GM23248 (cell line): ENCODE measurements around the gene ARPC5L. TPM values are rescaled to one million over a fixed set of nuclear protein-coding genes. Genes with fewer than 3 reads are reported as not detected.
A peak's percentile ranks its signal among the peaks of the same experiment; 100 is the strongest.

Source experiments
- DNase-seq: peaks from one replicate; pipeline ENCODE4 v3.0.0-alpha.2; 2015
- H2AFZ ChIP-seq: fragments of 200-600 bp; sonication (generic); 2 replicates; pipeline ENCODE4 v1.6.1; 2016; ENCODE audit warnings: antibody characterized with exemption
- H3F3A ChIP-seq: fragments of 200-600 bp; sonication (generic); 2 replicates; pipeline ENCODE4 v1.6.1; 2016; ENCODE audit warnings: mild to moderate bottlenecking, antibody characterized with exemption, mixed run types; ENCODE audit not compliant: insufficient read depth
- H3K27ac ChIP-seq: fragments of 200-600 bp; sonication (generic); 2 replicates; pipeline ENCODE4 v1.5.1; 2016; ENCODE audit warnings: mild to moderate bottlenecking
- H3K27me3 ChIP-seq: fragments of 200-600 bp; sonication (generic); replicated peaks from 2 replicates; pipeline ENCODE4 v1.6.1; 2016; ENCODE audit warnings: mild to moderate bottlenecking; ENCODE audit not compliant: insufficient read depth
- H3K36me3 ChIP-seq: fragments of 200-600 bp; sonication (generic); 2 replicates; pipeline ENCODE4 v1.6.1; 2016; ENCODE audit warnings: low read depth, mild to moderate bottlenecking
- H3K4me1 ChIP-seq: fragments of 200-600 bp; sonication (generic); 2 replicates; pipeline ENCODE4 v1.6.1; 2016; ENCODE audit warnings: mild to moderate bottlenecking; ENCODE audit not compliant: insufficient read depth
- H3K4me2 ChIP-seq: fragments of 200-600 bp; sonication (generic); one replicate; pipeline ENCODE4 v1.6.1; 2016; ENCODE audit warnings: mild to moderate bottlenecking; ENCODE audit not compliant: unreplicated experiment
- H3K4me3 ChIP-seq: fragments of 200-600 bp; sonication (generic); 2 replicates; pipeline ENCODE4 v1.5.1; 2016; ENCODE audit warnings: mild to moderate bottlenecking
- H3K79me2 ChIP-seq: fragments of 200-600 bp; sonication (generic); 2 replicates; pipeline ENCODE4 v1.6.1; 2016; ENCODE audit warnings: mild to moderate bottlenecking; ENCODE audit not compliant: insufficient read depth
- H3K9ac ChIP-seq: fragments of 200-600 bp; sonication (generic); 2 replicates; pipeline ENCODE4 v1.6.1; 2016; ENCODE audit warnings: mild to moderate bottlenecking
- H3K9me2 ChIP-seq: fragments of 200-600 bp; sonication (generic); 2 replicates; pipeline ENCODE4 v1.6.1; 2016; ENCODE audit warnings: mixed run types, mild to moderate bottlenecking, moderate library complexity; ENCODE audit not compliant: insufficient read depth
- H3K9me3 ChIP-seq: fragments of 200-600 bp; sonication (generic); one replicate; pipeline ENCODE4 v1.6.1; 2017; ENCODE audit warnings: low read depth
- H4K20me1 ChIP-seq: fragments of 200-600 bp; sonication (generic); 2 replicates; pipeline ENCODE4 v1.6.0; 2016; ENCODE audit not compliant: insufficient read depth
- EZH2 ChIP-seq: fragments of 200-600 bp; sonication (generic); IDR thresholded peaks from 2 replicates; pipeline ENCODE4 v1.6.1; 2018; ENCODE audit warnings: antibody characterized with exemption, mild to moderate bottlenecking; ENCODE audit not compliant: insufficient read depth, poor library complexity, severe bottlenecking
- EZH2phosphoT487 ChIP-seq: fragments of 200-600 bp; sonication (generic); IDR thresholded peaks from 2 replicates; pipeline ENCODE4 v1.6.1; 2018; ENCODE audit warnings: antibody characterized with exemption, moderate library complexity, mild to moderate bottlenecking, low read depth; ENCODE audit not compliant: insufficient read depth
- WGBS, 2 experiments: methylation state at CpG; one replicate each; pipeline ENCODE4 v1.1.6; 2015 to 2017; ENCODE audit warnings: low lambda C conversion rate in 2 of 2, low coverage in 1 of 2; ENCODE audit errors: missing lambda C conversion rate in 2 of 2; 5-methylcytosine and 5-hydroxymethylcytosine counted together
- in situ Hi-C: fragments of 300-500 bp; cut with MboI; formaldehyde crosslinking; loops from 2 replicates; pipeline ENCODE4 v1.15.0; 2020
- polyA plus RNA-seq: library from polyadenylated mRNA; unstranded; fragments of >200 nt; fragmentation: Nextera tagmentation; extraction: Ambion mirVana; gene quantifications from 2 replicates; pipeline ENCODE4 v1.2.1, GENCODE V29; 2016
- total RNA-seq: library from RNA; depleted of rRNA; stranded (reverse); fragments of >200 nt; shearing (Covaris generic); gene quantifications from 2 replicates; pipeline ENCODE4 v1.2.3, GENCODE V29; 2014; rRNA removed

The ARPC5L gene
- total RNA-seq = 21.9 and 31.5 TPM in 2 replicates
- 75.0 and 77.6 TPM in 2 replicates for polyA plus RNA-seq

GRCh38 chr9:124861342-124862229 lies at the start of gene ARPC5L, which contains the start of gene RPL35:
TSS of gene ARPC5L (plus strand) at chr9:124862130. CDS start at chr9:124869291, 7,161 bp downstream.
TSS of gene RPL35 (minus strand) at chr9:124861957. CDS start at chr9:124861912, 45 bp downstream.
- Histone ChIP-seq H3K4me1 (peaks cover 12% of the 10 kb centered on the region), H3K36me3 (peaks cover 27% of the 10 kb centered on the region), H3K9ac (peak within 1 kb of the TSS; percentile 98), H3K9me2 (no peaks in the 10 kb centered on the region), H3K4me2 (peak within 1 kb of the TSS; percentile 96), H2AFZ (peak within 1 kb of the TSS; percentile 92), H4K20me1 (peaks cover 18% of the 10 kb centered on the region), H3K9me3 (no peaks in the 10 kb centered on the region), H3K27ac (peak within 1 kb of the TSS; percentile 77), H3K79me2 (peaks cover 32% of the 10 kb centered on the region), H3K27me3 (no peaks in the 10 kb centered on the region), H3K4me3 (peak within 1 kb of the TSS; percentile 81), H3F3A (peaks cover 37% of the 10 kb centered on the region)
- in situ Hi-C loops = loop anchor here (10.0 kb wide), 1 partner anchor 513 kb away; no protein-coding TSS in a partner anchor
- WGBS, 2 experiments = 0 to 1% methylated on average over 62 to 81 of the region's 92 CpGs
- no peak for TF ChIP-seq EZH2
- TF ChIP-seq EZH2phosphoT487 = no peak
- DNase-seq = peak; percentile 98

- H3K4me3 ChIP-seq = no peak overlapping the region
- no peak overlapping the region for H2AFZ ChIP-seq
- H3K4me2 ChIP-seq = peak overlapping the region; percentile 59
- peaks cover 27% of the 10 kb centered on the region for H3K4me1 ChIP-seq
- no peaks in the 10 kb centered on the region for H3K27me3 ChIP-seq
- TF ChIP-seq EZH2 (no peak), EZH2phosphoT487 (no peak)
- 0 out of 2 replicates have a peak overlapping the region, but pooled peaks have one; percentile 70 for H3K9ac ChIP-seq
- no peaks in the 10 kb centered on the region for H3K9me3 ChIP-seq
- no peaks in the 10 kb centered on the region for H3K79me2 ChIP-seq
- in situ Hi-C loops = no loop called here
- DNase-seq = peak; percentile 97
- H3K27ac ChIP-seq = peak overlapping the region; percentile 26; the same call in 1 of the 2 replicates
- peaks cover 19% of the 10 kb centered on the region for H3F3A ChIP-seq
- H3K9me2 ChIP-seq = no peaks in the 10 kb centered on the region
- no peaks in the 10 kb centered on the region for H3K36me3 ChIP-seq
- H4K20me1 ChIP-seq = no peaks in the 10 kb centered on the region
- whole genome bisulfite sequencing, 2 experiments = 20 to 25% methylated on average over 6 of the region's 6 CpGs
Observed at GRCh38 chr9:124812441-124812876, 49.5 kb upstream of the ARPC5L start.

- in situ Hi-C loops = no loop called here
- Histone ChIP-seq H3K36me3 (no peaks in the 10 kb centered on the region), H3K9me2 (no peaks in the 10 kb centered on the region), H4K20me1 (no peaks in the 10 kb centered on the region), H3K4me3 (no peak overlapping the region), H3K9ac (no peak overlapping the region), H2AFZ (no peak overlapping the region), H3K27me3 (no peaks in the 10 kb centered on the region), H3K4me2 (peak overlapping the region; percentile 9), H3K4me1 (peaks cover 27% of the 10 kb centered on the region), H3K9me3 (no peaks in the 10 kb centered on the region), H3K27ac (peak overlapping the region; percentile 1; the same call in 1 of the 2 replicates), H3K79me2 (no peaks in the 10 kb centered on the region), H3F3A (peaks cover 19% of the 10 kb centered on the region)
- 81 to 92% methylated on average over 7 of the region's 7 CpGs for WGBS, 2 experiments
- TF ChIP-seq EZH2 (no peak), EZH2phosphoT487 (no peak)
- no peak for DNase-seq
Observed at GRCh38 chr9:124813041-124813440, 48.9 kb upstream of the ARPC5L start.

GRCh38 chr9:124813501-124814163 lies 48.3 kb upstream of the ARPC5L start:
- Histone ChIP-seq H3K36me3 (no peaks in the 10 kb centered on the region), H3K27me3 (no peaks in the 10 kb centered on the region), H3K9ac (no peak overlapping the region), H3K27ac (0 out of 2 replicates have a peak overlapping the region, but pooled peaks have one; percentile 1), H3K79me2 (no peaks in the 10 kb centered on the region), H4K20me1 (no peaks in the 10 kb centered on the region), H3K4me3 (no peak overlapping the region), H3K9me2 (no peaks in the 10 kb centered on the region), H3K9me3 (no peaks in the 10 kb centered on the region), H3K4me1 (peaks cover 27% of the 10 kb centered on the region), H3K4me2 (no peak overlapping the region), H3F3A (peaks cover 19% of the 10 kb centered on the region), H2AFZ (no peak overlapping the region)
- TF ChIP-seq EZH2 = no peak
- TF ChIP-seq EZH2phosphoT487 = no peak
- 85 to 88% methylated on average over 11 of the region's 11 CpGs for WGBS, 2 experiments
- no peak for DNase-seq
- in situ Hi-C loops = no loop called here
